NCI-H774 (cell line): ENCODE data around the gene SLC5A3.

Source experiments
- DNase-seq: peaks from one replicate; lab custom pipeline; 2025; lab: John Stamatoyannopoulos, UW

Gene SLC5A3

GRCh38 chr21:34100790-34101189 is 27.4 kb downstream of the SLC5A3 start:
- no peak for DNase-seq

DNA sequence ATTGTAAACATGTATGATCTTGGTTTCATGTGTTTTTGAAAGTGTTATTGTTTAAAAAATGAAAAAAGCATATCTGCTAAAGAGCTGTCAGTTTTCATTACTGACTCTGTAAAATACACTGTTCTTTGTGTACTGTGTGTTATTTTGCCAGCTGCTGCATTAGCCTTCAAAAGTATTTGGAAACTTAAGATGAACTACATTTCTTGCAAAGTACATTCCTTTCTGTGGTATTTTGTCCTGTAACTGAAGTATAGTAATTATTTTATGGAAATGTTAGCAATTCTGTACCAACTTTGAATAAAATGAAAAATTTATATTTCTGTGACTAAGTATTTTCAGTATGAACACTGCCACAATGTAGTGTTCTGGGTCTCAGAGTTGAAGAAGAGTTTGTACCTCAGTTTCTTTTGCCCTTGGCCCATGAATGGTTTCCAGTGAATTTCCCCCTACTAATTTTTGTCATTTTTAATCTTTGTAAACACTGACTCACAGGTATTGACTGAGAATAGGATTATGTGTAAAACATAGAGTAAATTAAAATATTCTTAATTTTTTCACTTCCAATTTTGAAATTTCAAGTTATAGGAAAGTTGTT is 32.7 kb downstream of the SLC5A3 start:
- no peak for DNase-seq

DNA sequence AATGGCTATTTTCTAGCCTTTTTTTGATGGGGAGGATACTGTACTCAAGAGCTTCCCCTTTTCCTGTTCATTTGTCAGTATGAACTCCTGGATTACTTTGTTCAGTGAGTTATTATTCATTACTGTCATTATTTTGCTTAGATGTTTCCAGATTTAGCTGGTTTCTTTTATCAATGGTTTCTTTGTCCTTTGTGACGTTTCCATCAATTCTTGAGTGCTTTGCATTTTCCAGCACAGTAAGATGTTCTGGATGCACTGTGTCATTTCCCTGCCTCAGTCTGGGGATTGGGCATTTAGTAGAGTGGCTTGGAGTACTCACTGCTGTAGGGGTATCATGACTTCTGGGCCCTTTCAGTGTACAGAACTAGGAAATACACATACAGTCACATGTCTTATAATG is 34.2 kb downstream of the SLC5A3 start:
- DNase-seq = no peak

- no peak for DNase-seq
Measured at GRCh38 chr21:34109075-34109474, 35.7 kb downstream of the SLC5A3 start.

GRCh38 chr21:34110594-34111202 is 37.3 kb downstream of the SLC5A3 start:
- DNase-seq = no peak

DNA sequence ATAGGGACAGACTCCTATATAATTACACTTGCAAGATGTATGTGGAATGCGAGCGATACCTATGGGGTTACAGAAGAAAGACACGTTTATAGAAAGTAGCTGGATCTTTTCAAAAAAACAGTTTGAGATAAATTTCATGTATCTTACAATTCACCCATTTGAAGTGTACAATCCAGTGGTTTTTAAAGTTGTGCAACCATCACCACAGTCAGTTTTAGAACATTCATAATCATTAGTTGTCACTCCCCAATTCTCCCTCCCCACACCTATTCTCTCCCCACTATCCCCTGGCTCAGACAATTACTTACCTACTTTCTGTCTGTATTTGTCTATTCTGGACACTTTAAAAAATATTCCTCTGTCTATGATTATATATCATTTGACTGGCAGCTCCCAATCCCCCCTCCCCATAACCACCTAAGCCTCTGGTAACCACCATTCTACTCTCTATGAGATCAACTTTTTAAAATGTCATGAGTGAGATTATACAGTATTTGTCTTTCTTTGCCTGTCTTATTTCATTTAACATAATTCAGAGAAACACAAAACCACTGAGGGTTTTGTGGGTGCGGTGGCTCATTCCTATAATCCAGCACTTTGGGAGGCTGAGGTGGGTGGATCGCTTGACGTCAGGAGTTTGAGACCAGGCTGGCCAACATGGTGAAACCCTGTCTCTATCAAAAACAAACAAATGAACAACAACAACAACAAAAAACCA is 39.1 kb downstream of the SLC5A3 start:
- no peak for DNase-seq

DNA sequence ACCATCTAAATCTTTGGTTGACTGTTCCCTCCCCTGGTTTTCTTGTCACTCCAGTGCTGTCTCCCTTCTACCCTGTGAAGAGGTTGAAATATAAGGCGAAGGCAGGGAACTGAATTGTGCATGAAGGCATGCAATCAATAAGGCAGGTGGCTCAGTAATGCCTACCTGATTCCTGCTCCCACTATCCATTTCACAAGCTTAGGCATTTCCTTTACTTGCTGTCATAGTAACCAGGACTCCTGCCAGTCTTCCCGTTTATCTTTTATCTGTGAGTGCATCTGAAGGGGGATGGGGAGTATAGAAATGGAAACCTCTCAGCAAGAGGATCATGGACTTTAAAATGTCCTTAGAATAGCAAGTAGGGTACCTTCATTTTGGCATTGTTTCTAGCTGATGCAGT is 40.5 kb downstream of the SLC5A3 start:
- DNase-seq = no peak

DNA sequence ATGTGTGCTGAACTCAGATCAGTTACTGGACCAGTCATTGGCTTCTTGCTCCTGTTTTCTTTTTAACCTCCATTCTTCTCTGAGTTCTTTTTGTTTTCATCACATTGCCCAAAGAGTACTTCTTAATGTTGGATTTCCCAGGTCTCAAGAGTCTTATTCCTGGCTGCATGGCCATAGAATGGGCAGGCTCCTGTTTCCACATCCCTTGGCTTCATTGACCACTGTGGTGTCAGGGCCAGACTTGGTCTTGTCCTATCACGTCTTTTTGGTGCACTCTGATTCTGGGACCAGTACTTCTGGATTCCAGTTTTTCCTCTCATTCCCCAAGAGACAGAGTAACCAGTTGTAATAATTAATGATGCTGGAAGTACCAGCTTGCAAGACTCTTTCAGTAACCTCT is 41.8 kb downstream of the SLC5A3 start:
- no peak for DNase-seq

- no peak for DNase-seq
Measured at GRCh38 chr21:34116569-34116968, 43.2 kb downstream of the SLC5A3 start.

DNA sequence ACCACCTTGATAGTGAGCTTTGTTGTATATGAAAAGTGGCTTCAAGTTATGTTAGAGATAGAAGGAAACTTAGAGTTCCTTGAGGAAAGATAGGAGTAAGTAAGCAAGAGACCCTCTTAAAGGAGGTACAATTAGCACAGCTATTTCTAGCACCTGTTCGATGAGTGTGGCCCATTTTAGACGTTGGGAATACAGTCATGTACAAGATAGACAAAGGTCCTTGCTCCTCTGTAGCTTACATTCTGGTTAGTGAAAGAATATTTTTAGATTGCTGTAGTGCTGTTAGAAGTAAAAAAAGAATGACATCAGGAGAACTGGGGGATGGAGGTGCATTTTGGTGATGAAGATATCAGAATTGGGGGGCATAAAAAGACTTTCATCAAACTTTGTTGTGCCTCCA is 47.5 kb downstream of the SLC5A3 start:
- DNase-seq = no peak

- no peak for DNase-seq
Measured at GRCh38 chr21:34122047-34122446, 48.7 kb downstream of the SLC5A3 start.
